NB4 (cell line): Measurements from ENCODE around the gene LFNG.

Experiments
- DNase-seq: peaks from one replicate; pipeline ENCODE4 v3.0.0; 2010; ENCODE audit warnings: low read depth
- H3K4me3 ChIP-seq: one replicate; pipeline ENCODE4 v1.5.1; 2011; ENCODE audit warnings: mild to moderate bottlenecking, low read depth, low read length, moderate library complexity
- MYC ChIP-seq: IDR thresholded peaks from 2 replicates; pipeline ENCODE4 v1.6.1; 2011; ENCODE audit warnings: low read depth, low read length
- POLR2A ChIP-seq: IDR thresholded peaks from 2 replicates; pipeline ENCODE4 v1.6.1; 2011; ENCODE audit warnings: mild to moderate bottlenecking; ENCODE audit not compliant: insufficient read length; ENCODE audit errors: extremely low read depth
- TF ChIP-seq, protein P1 (sequence below): IDR thresholded peaks from 2 replicates; pipeline ENCODE4 v1.6.1; 2011; ENCODE audit warnings: low read depth, low read length
- TF ChIP-seq, protein P2 (sequence below): IDR thresholded peaks from one replicate; pipeline ENCODE4 v1.5.1; 2012; ENCODE audit warnings: low read depth, low read length

The LFNG gene

DNA sequence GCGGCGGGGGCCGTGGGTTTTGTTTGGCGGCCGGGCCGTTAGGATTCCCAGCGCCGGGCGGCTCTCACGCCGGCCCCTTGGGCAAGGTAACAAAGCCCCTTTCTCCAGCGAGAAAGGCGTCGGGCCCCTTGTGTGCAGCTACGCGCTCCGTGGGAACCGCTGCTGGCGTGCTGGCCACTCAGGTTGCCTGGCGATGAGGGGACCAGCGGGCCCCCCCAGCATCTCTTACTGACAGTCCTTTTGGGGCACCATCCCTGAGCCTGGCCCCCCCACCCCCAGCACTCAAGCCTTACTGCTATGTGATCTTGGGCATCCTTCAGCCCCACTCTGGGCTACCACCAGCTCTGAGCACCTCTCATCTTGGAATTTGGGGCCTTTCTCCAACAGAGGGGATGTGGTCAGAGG is 1.8 kb downstream of the LFNG start:
- DNase-seq = no peak
- no peak for TF ChIP-seq POLR2A
- TF ChIP-seq, protein P1, sequence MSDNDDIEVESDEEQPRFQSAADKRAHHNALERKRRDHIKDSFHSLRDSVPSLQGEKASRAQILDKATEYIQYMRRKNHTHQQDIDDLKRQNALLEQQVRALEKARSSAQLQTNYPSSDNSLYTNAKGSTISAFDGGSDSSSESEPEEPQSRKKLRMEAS = no peak
- peak overlapping the region; percentile 7 for H3K4me3 ChIP-seq

DNA sequence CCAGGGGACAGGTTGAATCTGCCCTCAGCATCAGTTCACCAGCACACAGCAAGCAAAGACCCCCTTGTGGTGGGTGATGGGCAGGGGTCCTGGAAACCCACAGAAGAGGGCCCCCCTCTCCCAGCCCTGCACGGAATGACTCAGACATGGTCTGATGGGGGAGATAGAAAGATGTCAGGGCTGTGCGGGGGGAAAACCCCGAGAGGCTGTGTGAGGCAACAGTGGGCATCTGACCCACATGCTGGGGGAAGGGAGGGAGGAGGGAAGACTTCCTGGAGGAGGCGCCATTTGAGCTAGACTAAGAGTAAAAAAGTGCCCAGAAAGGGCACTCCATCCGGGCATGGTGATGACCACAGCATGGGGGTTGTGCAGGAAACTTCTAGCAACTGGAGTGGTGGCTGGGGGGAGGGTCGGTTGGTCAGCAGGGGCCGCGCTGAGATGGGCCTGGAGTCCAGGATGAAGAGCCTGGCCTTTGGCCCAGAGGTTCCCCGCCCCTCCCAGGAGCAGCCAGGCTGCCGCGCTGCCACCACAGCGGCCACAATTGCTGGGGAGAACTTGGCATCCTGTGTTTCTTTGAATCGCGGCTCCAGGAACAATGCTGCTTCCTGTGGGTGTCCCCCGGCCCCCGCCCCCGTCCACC is 2.5 kb downstream of the LFNG start:
- TF ChIP-seq, protein P2, sequence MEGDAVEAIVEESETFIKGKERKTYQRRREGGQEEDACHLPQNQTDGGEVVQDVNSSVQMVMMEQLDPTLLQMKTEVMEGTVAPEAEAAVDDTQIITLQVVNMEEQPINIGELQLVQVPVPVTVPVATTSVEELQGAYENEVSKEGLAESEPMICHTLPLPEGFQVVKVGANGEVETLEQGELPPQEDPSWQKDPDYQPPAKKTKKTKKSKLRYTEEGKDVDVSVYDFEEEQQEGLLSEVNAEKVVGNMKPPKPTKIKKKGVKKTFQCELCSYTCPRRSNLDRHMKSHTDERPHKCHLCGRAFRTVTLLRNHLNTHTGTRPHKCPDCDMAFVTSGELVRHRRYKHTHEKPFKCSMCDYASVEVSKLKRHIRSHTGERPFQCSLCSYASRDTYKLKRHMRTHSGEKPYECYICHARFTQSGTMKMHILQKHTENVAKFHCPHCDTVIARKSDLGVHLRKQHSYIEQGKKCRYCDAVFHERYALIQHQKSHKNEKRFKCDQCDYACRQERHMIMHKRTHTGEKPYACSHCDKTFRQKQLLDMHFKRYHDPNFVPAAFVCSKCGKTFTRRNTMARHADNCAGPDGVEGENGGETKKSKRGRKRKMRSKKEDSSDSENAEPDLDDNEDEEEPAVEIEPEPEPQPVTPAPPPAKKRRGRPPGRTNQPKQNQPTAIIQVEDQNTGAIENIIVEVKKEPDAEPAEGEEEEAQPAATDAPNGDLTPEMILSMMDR = no peak
- no peak for TF ChIP-seq POLR2A
- no peak for TF ChIP-seq MYC
- TF ChIP-seq, protein P1 = no peak
- peak overlapping the region; percentile 36 for H3K4me3 ChIP-seq
- peak; percentile 77 for DNase-seq

DNA sequence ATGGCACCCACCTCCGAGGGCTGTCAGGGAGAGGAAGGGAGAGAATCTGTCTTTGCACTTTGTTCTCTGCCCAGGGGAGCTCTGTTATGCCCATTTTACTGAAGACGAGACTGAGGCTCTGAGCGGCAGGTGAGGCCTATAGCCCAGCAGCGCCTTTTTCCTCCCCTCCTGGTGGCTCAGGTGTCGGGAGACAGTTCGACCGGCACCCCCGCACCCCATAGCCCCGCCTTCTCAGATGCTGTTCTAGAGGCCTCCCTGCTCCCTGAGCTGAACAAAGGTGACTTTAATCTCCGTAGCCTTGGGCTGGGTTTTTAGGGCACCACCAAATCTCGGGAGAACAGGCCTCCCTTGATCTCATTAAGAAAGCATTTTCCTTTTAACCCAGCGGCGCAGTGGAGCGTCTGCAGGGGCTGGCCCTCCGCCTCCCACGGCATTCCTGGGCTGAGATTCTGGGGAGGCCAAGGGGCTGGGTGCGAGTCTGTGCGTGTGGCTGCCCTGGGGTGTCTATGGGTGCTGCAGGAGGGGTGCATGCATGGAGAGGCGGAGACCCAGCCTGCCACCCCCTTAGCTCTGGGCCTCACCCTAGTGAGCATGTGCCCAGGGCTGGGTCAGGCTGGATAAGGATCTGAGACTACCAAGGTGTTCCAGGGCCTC is 3.3 kb downstream of the LFNG start:
- H3K4me3 ChIP-seq = no peak overlapping the region
- TF ChIP-seq MYC = no peak
- TF ChIP-seq, protein P2 = no peak
- TF ChIP-seq, protein P1 = no peak
- TF ChIP-seq POLR2A = no peak
- DNase-seq = no peak

DNA sequence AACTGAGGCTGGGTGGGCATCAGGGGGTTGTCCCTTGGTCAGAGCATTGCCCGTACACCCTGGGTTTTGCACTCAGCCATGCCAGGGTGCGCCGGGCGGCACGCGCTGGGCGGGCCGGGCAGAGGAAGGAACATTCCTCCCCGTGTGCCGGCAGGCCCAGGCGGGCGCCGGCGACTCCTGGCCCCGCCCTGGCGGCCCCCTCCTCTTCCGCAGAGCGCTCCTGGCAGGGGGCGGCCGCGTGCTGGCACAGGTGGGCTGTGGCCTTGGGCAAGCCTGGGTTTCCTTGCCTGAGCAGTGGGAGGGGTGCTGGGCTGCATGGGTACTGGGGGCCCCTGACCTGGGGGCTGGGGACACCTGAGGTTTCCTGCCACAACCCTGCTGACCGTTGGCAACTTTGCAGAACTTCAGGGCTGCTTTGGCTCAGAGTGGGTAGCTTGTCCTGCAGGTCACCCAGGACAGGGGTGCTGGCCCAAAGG is 3.9 kb downstream of the LFNG start:
- H3K4me3 ChIP-seq = no peak overlapping the region
- TF ChIP-seq, protein P2 = no peak
- TF ChIP-seq POLR2A = no peak
- TF ChIP-seq MYC = no peak
- TF ChIP-seq, protein P1 = no peak
- no peak for DNase-seq

DNA sequence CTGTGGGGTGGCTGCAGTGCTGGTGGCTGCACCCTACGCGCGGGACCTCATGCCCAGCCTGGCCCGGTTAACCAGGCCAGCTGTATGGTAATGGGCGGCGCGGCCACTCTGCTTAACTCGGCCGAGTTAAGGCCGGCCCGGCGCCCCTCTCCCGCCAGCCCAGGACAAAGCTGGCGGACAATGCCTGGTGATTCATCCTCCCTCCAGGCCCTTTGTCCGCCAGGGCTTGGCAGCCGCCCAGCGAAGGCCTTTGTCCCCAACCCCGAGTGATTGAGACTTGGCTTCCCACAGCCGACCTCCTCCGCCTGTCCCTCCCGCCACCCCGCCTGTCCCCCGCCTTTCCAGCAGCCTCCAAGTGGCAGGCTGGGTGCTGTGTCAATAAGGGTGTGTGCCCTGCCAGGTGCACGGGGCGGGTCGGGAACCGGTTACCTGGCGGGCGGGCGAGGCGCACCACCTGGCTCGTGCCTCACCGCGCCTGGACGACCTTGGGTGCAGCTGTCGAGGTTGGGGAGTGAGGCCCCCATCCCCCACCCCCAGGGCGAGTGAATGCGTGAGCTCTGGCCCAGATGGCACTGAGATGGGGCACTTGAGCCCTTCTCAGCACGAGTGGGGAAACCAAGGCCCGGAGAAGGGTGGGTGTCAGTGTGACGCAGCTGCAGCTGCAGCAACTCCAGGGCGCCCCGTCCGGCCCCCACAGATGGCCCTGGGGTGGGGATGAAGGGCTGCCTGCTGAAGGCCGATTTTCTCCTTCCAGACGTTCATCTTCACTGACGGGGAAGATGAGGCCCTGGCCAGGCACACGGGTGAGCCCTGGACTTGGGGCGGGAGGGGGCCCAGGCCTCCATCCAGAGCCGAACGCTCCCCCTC is 4.6 kb downstream of the LFNG start:
- no peak for DNase-seq
- no peak overlapping the region for H3K4me3 ChIP-seq
- TF ChIP-seq, protein P2 = no peak
- no peak for TF ChIP-seq MYC
- TF ChIP-seq, protein P1 = no peak
